ENCODE data around the gene ETV6.

The ETV6 gene

DNA sequence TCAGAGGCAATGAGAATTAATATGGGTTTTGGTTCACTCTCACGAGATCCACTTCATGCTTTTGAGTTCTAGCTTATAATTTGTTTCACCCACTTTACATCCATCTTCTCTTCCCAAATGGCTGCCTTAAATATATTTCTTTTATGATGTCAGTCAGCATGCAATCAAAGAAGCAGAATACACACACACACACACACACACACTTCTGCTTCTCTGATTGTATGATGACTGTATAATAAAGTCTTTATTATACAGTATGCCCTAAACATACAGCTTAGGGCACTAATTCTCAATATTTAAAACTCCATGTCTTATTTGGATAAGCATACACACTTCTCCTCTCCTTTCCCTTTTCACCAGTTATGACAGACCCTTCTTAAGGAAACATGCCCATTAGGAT lies 6.7 kb upstream of the ETV6 start:
- in situ Hi-C loops (cut with MboI; ENCODE audit: low sequenced_read_pairs), result no loop called here

DNA sequence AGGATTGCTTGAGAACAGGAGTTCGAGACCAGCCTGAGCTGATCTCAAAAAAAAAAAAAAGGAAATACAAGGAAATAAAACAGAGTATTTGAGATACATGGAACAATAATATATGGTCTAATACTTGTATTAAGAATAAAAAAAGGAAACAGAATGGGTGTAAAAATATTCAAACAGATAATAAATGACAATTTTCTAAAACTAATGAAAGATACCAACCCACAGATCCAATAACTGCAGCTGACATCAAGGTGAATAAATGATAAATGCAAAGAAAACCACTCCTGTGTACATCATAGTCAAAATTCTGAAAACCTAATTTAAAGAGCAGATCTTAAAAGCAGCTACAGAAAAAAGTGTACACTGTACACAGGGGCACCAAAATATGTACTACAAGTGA lies 4.1 kb upstream of the ETV6 start:
- in situ Hi-C loops (cut with MboI; ENCODE audit: low sequenced_read_pairs), result no loop called here

DNA sequence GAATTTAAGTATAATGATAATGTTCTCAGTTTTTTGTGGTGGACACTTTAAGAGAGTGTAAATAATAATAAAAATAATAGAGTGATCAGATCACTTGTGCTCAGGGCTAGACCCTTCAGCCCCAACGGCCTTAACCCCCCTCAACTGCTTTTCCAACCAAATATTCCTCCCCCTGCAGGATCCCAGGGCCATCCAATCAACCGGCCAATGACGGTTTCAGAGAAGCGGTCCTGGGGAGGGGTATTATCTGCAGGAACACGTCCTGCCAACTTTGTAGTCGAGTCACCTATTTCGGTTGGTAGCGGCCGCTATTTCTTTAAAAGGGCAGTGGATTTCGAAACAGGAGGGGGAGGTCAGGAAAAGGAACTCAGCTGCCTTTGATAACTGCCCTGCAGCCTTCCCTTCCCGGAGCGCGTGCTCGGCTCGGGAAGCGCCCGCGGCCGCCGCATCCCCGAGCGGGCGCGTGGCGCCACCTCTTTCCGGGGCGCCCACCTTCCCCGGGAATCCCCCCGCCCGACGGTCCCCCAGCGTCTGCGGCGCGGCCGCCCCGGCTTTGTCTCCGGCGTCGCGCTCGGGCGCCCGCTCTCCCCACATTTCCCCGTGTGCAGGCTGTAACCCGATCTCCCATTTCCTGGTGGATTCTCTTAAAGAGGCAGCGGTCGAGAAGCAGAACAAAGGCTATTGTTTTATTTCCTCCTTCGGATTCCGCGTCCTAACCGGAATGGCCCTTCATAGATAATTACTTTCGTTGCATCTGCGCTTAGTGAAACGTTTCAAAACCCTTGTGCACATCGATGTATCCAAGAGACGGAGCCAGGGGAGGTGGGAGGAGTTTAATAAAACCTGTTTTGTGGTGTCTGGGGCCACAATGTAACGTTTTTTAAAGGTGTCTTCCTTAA lies 711 bp upstream of the ETV6 start:
- in situ Hi-C loops (cut with MboI; ENCODE audit: low sequenced_read_pairs), result no loop called here

DNA sequence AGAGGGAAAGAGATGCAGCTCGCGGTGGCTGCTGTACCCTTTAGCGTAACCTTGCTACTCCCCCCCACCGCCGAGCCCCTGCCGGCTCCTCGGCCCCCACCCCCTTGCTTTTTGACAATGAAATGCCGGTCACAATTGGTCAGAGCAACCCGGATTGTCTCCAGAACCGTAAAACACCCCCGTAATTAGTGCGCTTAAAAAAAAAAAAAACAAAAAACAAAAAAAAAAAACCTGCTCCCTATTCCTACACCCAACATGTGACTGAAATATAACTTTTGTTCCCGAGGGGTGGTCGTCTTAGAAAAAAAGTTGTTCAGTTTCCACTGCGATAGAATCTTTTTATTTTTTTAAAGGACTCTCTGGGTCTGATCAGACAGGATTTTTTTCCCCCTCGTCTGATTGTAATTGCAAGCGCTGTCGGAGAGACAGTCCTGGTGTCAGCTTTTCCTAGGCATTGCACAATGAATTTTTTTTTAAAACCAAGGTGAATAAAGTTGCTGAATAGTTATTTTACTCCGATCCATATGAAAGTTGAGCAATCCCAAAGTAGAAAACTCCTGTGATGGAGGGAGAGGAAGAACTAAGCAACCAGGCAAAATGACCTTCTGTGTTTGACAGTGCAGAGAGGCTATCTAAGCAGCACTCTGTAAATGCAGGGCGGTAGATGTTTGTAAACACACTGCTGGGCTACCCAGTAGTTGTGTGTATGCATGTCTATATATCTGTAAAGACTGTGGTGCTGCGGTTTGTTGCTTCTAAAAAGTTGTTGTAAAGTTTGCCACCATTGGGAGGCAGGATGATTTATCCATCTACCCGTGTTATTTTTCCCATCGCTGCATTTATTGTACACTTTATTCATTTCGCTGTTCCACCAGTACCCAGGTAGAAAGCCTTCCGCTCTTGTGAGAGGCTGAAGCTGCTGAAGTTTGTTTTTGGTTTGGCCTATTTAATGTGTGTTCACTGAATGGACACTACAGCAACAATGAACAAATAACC lies 1.1 kb downstream of the ETV6 start:
- in situ Hi-C loops (cut with MboI; ENCODE audit: low sequenced_read_pairs), result no loop called here

DNA sequence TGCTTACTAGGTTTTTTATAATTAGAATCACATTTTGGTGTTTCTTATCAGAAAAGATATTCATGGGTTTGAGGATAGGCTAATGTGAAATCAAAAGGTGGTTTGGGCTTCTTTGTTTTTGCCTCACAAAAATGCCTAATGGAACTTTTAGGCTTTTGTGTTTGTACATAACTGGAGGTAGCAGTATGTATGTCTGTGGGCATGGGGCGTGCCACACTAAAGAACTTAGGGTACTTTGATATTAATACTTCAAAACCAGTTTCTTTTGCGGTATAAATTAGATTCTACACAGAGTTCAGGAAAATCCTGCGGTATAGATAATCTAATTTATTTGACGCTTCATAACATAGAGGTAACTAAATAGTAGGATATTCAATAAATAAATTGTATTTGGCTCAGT lies 1.9 kb downstream of the ETV6 start:
- in situ Hi-C loops (cut with MboI; ENCODE audit: low sequenced_read_pairs), result no loop called here

DNA sequence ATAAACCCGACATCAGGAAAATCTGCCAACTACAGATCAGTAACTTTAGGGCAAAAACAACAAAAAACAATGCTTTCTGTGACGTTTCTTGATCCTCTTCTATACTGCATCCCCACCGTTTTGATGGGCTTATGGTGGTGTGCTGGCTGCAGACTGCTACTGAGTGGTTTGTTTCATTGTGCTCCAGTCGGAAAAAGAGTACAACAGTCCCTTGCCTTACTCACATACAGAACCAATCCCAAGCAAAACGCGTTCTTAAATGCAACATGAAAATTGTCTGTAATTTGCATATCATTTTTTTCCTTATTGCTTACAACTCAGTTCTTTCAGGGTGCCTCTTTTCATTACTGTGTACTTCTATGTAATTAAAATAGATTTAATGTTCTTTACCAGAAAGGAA lies 2.3 kb downstream of the ETV6 start:
- in situ Hi-C loops (cut with MboI; ENCODE audit: low sequenced_read_pairs), result no loop called here

DNA sequence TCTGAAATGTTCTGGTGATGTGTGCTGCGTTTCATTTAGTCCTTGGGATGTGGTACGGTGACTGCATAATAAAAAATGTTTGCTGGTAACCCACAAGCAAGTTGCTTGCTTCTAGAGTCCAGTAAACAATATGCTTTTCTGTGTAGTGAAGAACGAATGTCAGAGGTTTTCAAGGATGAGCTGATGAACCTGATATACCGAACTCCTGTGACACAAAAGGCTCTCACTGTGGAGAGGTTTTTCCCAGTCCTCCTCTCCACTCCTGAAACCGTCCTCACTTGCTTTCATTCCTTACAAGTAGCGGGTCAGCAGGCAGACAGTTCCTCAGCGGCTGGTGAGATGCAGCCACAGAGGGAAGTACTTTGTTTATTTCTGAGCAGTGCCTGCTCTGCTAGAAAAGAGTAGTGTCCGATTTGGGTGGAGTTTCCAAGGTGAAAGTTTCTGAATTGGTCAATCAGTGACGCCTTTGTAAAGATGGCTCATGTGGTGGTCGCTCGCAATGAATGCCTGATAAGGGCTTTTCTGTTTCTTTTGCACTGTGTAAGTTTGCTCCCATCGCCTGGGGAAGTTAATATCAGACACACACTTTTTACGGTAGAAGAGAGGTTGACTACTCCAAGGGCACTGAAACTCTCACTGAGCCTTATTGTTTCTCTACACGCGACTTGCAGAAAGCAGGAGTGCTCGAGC lies 3.0 kb downstream of the ETV6 start:
- in situ Hi-C loops (cut with MboI; ENCODE audit: low sequenced_read_pairs), result no loop called here

DNA sequence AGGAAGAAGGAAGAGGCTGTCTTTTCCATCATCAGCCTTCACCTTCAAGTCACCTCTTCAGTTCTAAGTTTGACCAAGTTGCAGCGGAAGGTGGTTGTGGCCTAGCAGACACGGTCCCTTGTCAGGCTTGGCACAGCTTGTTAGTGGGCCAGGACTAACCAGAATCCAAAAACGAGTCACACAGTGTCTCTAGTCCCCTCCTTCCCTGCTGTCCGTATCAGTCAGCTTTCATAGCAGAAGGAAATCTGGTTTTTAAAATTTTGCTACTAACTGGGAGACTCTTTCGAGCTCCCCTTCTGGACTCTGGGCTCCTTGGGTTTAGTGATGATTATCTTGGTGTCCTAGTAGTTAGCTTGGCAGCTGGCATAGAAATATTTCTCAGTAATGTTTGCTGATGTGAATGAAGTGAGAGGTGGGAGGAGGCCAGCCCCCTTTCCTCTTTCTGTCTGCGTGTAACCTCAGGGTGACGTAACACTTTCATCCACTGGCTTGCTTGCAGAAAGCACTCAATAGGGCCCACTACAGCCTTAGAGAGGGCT lies 3.8 kb downstream of the ETV6 start:
- in situ Hi-C loops (cut with MboI; ENCODE audit: low sequenced_read_pairs), result no loop called here

DNA sequence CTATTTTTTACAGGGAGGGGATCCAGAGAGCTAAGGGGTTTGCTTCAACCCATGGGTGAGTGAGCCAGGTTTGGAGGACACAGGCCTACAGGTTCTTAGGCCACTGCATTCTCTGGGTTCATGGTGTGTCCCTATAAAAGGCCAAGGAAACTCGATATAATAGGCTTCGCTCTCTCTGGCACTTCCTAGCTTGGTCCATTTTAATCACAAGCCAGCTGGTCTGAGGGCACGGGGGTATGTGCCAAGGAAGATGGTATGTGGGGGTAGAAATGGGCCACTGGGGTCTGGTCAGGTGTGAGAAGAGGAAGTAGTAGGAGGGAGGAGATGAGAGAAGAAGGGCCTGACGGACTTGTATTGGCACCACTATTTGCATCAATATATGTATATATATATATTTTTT lies 4.9 kb downstream of the ETV6 start:
- in situ Hi-C loops (cut with MboI; ENCODE audit: low sequenced_read_pairs), result no loop called here

DNA sequence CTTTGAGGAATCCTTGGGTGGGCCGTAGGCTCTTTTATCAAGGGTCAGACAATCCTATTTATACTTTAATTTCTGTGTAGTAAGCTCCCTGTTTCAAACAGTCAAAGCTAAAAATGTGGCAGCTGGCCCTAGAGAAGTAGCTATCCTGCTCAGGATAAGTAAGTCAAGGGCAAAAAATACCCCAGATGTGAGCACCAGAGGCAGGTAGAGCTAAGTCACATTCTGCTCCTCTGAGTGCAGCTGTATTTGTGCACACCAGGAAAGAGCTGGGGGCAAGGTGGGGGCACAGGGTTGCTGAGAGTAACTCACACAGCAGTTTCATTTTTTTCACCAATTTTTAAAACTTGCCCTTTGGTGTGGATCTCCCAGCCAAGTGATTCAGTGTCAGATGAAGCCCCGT lies 5.3 kb downstream of the ETV6 start:
- in situ Hi-C loops (cut with MboI; ENCODE audit: low sequenced_read_pairs), result no loop called here

DNA sequence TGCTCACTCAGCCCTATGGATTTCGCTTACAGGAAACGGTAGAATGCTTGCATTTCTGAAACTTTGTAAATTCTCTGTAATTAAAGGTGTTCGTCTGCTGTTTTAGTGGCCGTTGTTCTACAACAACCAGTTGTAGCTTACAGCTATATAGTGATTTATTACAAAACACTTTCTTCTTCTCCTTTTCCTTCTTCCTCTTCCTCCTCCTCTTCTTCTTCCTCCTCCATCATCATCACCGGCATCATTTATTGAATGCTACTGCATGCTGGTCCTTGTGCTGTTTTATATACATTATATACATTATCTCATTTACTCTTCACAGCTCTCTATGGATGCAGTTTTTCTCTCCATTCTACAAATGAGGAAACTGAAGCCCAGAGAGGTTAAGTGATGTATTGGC lies 6.4 kb downstream of the ETV6 start:
- in situ Hi-C loops (cut with MboI; ENCODE audit: low sequenced_read_pairs), result no loop called here

DNA sequence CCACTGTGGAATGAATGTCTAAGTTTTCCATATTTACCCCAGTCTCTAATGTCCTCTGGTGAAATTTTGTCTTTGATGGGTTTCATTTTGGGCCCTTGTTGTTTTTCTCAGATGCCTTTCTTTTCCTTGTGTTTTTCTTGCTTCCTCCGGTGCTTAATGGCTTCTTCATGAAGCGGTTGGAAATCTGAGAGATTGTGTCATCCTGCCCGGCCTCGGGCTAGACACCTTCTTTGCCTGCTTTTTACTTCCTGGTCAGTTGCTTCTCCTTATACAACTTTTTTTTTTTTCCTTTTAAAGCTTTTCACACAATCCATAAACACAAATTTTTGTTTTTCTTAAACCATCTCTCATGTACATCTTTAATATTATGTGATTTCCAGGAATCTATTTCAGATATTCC lies 7.1 kb downstream of the ETV6 start:
- in situ Hi-C loops (cut with MboI; ENCODE audit: low sequenced_read_pairs), result no loop called here

DNA sequence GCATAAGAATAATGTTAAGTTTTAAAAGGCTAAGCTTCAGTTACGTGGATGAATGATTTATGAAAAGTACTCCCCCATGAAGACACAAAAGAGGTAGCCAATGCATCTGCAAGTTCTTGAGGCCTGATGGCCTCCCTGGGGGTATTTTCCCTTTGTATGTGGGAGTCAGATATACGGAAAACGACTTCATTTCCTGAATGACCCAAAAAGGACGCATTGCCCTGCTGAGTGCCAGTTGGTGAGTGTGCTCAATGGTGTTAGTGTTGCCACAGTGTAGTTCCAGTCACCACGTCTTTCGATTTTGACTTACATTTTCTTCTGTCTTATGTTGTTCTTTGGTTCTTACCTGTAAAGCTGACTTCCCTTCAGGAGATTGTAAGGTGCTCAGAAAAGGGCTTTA lies 8.0 kb downstream of the ETV6 start:
- in situ Hi-C loops (cut with MboI; ENCODE audit: low sequenced_read_pairs), result no loop called here

DNA sequence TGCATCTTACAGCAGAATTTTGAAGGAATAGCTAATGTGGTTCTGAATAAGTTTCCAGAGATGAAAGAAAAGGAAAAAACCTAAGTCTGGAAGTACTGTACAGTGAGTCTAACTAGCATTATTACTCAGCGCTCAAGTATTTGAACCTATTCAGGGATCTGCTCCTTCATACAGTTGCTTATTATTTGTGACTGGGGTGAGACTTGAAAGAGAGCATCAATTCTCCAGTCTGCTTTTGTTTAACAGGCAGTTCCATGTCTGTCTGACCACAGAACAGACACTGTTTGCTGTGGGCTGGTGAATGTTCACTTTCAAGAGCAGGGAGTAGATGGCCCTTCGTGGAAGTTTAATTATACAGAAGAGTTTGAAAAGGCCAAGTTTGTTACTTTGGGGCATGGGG lies 9.3 kb downstream of the ETV6 start:
- in situ Hi-C loops (cut with MboI; ENCODE audit: low sequenced_read_pairs), result no loop called here

DNA sequence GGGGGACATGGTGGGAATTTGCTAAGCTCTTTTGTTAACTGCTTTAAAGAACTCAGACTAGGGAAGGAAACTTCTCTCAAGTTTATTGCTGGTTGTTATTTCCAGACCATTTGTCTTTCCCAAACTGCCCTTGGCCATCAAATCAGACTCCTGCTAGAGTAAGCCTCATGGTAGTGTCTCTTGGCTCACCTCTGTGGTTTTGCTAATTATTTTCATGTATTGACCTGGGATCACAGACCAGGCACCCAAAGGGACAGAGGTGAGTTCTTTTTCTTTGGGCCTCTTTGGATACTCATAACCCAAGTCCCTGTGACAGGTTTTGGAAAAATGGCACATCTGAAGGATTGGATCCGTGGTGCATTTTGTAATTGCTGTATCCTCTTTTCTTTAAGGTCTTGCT lies 11.2 kb downstream of the ETV6 start:
- in situ Hi-C loops (cut with MboI; ENCODE audit: low sequenced_read_pairs), result no loop called here

DNA sequence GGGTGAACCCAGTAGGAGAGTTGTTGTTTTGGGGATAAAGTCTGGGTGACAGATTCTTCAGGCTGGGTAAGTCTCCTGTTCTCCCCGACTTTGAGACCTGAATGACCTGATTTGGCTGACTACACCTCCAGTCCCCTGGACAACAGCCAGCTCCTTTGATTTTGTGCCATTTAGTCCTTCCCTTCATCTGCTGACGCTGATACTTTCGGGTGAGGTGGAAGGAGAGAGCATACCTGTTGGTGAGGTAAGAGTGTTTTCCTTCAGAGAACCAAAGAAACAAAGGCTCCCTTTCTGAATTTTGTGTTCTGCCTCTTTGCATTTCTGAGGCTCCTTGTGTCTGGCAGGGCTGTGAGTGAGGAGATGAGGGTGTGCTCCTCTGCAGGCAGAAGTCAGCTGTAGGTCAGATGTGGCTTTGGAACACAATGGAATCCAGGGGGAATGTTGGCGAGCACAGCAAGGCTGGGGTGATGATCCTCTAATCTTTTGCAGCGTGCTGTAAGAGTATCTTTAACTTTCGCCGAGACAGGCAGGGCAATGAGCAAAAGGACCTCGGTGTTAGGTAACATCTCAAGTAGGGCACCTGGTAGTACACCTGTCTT lies 12.1 kb downstream of the ETV6 start:
- in situ Hi-C loops (cut with MboI; ENCODE audit: low sequenced_read_pairs), result no loop called here

DNA sequence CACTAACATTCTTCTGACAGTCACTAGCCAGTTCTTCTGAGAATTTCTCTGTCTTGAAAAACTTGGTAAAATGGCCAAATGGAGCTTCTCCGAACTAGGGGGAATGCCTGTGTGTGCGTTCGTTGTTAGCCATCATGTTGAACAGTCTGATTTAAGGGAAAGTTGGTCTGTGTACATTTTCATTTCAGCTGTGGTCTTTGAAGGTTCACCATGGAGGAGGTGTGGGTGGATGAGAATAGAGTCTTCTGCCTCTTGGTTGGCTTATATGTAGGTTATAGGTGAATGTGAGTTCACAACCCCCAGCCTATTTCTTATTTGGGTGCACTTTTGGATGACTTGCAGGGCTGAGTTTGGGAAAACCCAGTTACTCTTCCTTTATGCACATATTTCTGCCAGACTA lies 12.9 kb downstream of the ETV6 start:
- in situ Hi-C loops (cut with MboI; ENCODE audit: low sequenced_read_pairs), result no loop called here

DNA sequence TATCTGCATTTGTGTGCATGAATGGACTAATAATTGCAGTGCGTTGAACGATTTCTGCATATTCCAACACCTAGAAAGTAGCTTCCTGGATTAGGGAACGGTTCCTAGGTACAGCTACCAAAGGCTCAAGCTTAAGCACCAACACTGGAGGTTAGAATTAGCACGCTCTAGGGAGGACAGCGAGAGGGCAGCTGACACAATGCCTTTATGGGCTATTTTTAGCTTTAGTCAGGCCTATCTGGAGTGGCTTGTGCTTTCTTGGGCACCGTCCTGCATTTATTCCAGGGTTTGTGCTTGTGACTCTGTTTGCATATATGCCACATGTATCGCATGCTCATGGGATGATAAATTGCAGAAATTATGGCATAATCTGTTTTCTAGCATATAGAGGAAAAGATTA lies 13.7 kb downstream of the ETV6 start:
- in situ Hi-C loops (cut with MboI; ENCODE audit: low sequenced_read_pairs), result no loop called here

DNA sequence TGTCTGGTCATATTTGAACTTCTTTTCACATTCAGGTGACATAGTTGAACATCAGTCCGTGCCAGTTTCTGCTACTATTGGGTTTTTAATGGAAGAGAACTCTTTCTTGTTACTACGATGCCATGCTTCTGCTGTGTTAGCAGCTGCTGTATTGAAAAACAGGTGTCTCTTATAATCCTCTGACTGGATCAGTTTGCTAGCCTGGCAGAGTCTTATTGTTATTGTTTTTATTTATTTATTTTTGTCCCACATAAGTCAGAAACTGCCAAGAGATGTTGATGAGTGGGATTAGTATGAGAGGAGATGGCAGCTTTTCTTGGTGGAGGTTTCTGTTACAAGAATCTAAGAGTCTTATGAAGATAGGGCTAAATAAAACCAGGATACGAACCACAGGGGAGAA lies 14.6 kb downstream of the ETV6 start:
- in situ Hi-C loops (cut with MboI; ENCODE audit: low sequenced_read_pairs), result no loop called here

DNA sequence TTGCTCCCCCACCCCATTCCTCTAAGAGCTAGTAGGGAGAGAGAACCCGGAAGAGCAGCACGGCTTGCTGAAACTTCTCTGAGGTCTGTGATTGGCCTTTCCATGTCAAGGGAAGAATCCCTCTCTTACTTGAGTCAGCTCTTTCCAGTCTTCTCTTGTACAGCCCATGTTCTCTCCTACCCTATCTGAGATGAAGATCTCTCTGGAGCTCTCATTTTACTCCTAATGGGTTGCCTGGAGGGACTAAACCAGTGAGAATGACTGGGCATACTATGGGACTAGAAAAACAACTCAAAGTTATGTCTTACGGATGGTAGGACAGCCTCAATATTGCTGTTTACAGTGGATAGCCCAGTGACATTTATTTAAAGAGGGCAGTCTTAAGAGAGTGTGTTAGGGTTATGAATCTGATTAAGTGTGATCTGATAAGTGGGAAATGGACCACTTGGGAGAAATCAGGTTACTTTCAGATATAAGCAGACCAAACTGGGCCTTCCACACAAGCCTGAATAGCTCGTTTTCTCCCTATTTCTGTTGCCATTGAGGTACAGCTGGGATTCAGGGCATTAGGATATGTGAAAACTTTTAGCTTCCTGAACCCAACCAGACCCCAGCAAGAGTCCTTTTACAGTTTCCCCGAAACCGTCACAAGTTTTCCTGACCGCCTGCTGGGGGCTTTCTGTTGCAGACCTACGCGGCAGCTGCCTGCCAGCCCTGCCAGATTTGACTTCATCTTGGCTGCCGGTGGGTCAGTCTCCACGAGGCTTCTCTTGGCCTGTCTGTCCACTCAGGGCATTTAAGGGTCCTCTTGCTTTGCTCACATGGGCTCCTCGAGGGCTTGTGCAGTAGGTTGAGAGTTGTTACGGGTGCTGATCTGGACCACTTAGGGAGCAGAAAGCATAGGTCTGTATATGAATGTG lies 16.9 kb downstream of the ETV6 start:
- in situ Hi-C loops (cut with MboI; ENCODE audit: low sequenced_read_pairs), result no loop called here

Measured in HL-60/S4 (cell line).